ENCODE data around the gene TBC1D9B. TPM values are rescaled to one million over a fixed set of nuclear protein-coding genes. Genes with fewer than 3 reads are reported as not detected.

The TBC1D9B gene
- total RNA-seq, 4 donors from 2014 or later = 58.8 to 439 (median 212) TPM

GRCh38 chr5:179875741-179876609 lies 31.7 kb downstream of the TBC1D9B start:
- H3K4me1 ChIP-seq = no peaks in the 10 kb centered on the region
- ATAC-seq = no peak
- 71 to 81% methylated on average over 4 to 10 of the region's 16 CpGs for WGBS, 2 donors (ENCODE audit: low coverage in 1 of 2)
- TF ChIP-seq, protein P1, sequence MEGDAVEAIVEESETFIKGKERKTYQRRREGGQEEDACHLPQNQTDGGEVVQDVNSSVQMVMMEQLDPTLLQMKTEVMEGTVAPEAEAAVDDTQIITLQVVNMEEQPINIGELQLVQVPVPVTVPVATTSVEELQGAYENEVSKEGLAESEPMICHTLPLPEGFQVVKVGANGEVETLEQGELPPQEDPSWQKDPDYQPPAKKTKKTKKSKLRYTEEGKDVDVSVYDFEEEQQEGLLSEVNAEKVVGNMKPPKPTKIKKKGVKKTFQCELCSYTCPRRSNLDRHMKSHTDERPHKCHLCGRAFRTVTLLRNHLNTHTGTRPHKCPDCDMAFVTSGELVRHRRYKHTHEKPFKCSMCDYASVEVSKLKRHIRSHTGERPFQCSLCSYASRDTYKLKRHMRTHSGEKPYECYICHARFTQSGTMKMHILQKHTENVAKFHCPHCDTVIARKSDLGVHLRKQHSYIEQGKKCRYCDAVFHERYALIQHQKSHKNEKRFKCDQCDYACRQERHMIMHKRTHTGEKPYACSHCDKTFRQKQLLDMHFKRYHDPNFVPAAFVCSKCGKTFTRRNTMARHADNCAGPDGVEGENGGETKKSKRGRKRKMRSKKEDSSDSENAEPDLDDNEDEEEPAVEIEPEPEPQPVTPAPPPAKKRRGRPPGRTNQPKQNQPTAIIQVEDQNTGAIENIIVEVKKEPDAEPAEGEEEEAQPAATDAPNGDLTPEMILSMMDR (IDR thresholded peaks at IDR 0.05) = no peak
- TF ChIP-seq POLR2AphosphoS5 (IDR thresholded peaks at IDR 0.05) = no peak
- TF ChIP-seq POLR2A (IDR thresholded peaks at IDR 0.05) = no peak
- no peak for TF ChIP-seq EP300 (IDR thresholded peaks at IDR 0.05)
- H3K36me3 ChIP-seq = peaks cover 0 to 93% of the 10 kb centered on the region in 2 donors
- H3K27ac ChIP-seq = no peak overlapping the region
- no peak overlapping the region for H3K4me3 ChIP-seq
- no peaks in the 10 kb centered on the region for H3K9me3 ChIP-seq
- H3K27me3 ChIP-seq = no peaks in the 10 kb centered on the region

DNA sequence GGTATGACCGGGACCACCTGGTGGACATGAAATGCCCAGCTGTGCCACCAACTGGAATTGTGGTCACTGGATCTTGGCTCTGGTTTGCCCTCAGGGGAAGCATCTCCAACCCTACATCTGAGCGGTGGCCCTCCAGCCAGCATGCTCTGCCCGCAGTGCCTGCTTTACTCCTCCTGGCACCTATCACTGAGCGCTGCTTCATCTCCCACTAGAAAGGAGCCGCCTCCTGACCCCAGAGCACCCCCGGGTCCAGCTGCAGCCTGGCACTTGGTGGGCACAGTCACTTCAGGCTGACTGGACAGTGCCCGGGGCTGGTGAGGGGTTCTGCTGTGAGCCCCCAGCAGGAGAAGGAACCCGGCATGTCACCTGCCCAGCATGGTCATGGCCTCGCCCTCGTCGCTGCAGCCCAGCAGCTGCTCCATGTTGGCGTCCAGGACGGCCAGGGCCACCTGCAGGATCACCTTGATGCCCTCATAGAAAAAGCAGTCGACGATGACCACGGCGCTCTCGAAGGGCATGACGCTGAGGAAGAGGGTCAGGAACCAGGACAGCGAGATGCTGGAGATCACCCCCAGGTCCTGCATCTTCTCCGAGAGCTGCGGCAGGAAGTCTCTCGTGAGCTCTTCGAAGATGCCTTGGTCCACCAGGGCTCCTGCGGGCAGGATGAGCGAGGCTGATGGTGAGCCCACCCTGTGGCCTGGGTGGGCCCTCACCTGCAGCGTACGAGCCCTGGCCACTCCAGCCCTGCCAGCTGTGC lies 33.0 kb downstream of the TBC1D9B start:
- Histone ChIP-seq H3K36me3 (peaks cover 0 to 98% of the 10 kb centered on the region in 2 donors), H3K27ac (no peak overlapping the region), H3K9me3 (no peaks in the 10 kb centered on the region), H3K4me1 (no peaks in the 10 kb centered on the region), H3K4me3 (no peak overlapping the region), H3K27me3 (no peaks in the 10 kb centered on the region)
- WGBS, 2 donors (ENCODE audit: low coverage in 1 of 2) = 92% methylated on average over 2 of the region's 28 CpGs; no CpG with 5 or more reads in 1 of the 2 donors
- no peak for ATAC-seq
- no peak for TF ChIP-seq POLR2AphosphoS5 (IDR thresholded peaks at IDR 0.05)
- no peak for TF ChIP-seq EP300 (IDR thresholded peaks at IDR 0.05)

GRCh38 chr5:179874136-179874535 lies 33.6 kb downstream of the TBC1D9B start:
- TF ChIP-seq EP300 (IDR thresholded peaks at IDR 0.05) (no peak), POLR2AphosphoS5 (IDR thresholded peaks at IDR 0.05) (no peak), POLR2A (IDR thresholded peaks at IDR 0.05) (no peak)
- TF ChIP-seq, protein P1 (IDR thresholded peaks at IDR 0.05) = no peak
- no peak overlapping the region for H3K27ac ChIP-seq
- whole genome bisulfite sequencing, 2 donors (ENCODE audit: low coverage in 1 of 2) = 84 to 100% methylated on average over 2 of the region's 3 CpGs
- no peaks in the 10 kb centered on the region for H3K27me3 ChIP-seq
- H3K36me3 ChIP-seq = peaks cover 0 to 98% of the 10 kb centered on the region in 2 donors
- no peaks in the 10 kb centered on the region for H3K9me3 ChIP-seq
- no peak overlapping the region for H3K4me3 ChIP-seq
- no peaks in the 10 kb centered on the region for H3K4me1 ChIP-seq
- ATAC-seq = no peak

DNA sequence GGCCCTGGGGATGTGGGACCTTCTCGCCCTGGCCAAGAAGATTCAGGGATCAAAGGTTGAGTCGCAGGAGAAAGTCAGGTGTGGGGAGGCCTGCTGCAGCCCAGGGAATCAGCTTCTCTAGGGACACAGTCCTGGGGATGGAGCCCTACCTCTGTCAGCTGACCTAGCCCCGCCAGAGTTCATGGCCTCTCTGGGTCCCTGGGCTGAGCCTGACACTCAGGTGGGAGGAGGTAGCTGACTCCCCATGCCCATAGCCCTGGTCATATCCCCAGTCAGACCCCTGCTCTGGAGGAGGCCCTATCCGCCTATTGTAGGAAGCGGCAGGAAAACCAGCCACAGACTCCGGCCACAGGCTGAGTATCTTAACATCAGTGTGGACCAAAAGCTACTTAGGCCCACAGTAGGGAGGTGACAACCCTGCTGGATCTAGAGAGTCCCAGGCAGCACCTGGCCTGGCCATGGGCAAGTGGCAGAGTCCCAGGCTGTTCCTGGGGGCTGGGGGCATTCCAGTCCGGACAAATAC lies 34.0 kb downstream of the TBC1D9B start:
- peaks cover 0 to 98% of the 10 kb centered on the region in 2 donors for H3K36me3 ChIP-seq
- H3K27me3 ChIP-seq = no peaks in the 10 kb centered on the region
- 100% methylated on average over 1 of the region's 7 CpGs; no CpG with 5 or more reads in 1 of the 2 donors for WGBS, 2 donors (ENCODE audit: low coverage in 1 of 2)
- TF ChIP-seq POLR2A (IDR thresholded peaks at IDR 0.05) (no peak), EP300 (IDR thresholded peaks at IDR 0.05) (no peak), POLR2AphosphoS5 (IDR thresholded peaks at IDR 0.05) (no peak)
- TF ChIP-seq, protein P1 (IDR thresholded peaks at IDR 0.05) = no peak
- H3K4me3 ChIP-seq = no peak overlapping the region
- H3K27ac ChIP-seq = no peak overlapping the region
- no peak for ATAC-seq
- no peaks in the 10 kb centered on the region for H3K4me1 ChIP-seq
- no peaks in the 10 kb centered on the region for H3K9me3 ChIP-seq

GRCh38 chr5:179872828-179873575 lies 34.7 kb downstream of the TBC1D9B start:
- Histone ChIP-seq H3K9me3 (no peaks in the 10 kb centered on the region), H3K36me3 (peaks cover 0 to 98% of the 10 kb centered on the region in 2 donors), H3K4me3 (no peak overlapping the region), H3K27me3 (no peaks in the 10 kb centered on the region), H3K4me1 (no peaks in the 10 kb centered on the region), H3K27ac (no peak overlapping the region)
- no CpG with 5 or more reads among the region's 14 CpGs for WGBS, 2 donors (ENCODE audit: low coverage in 1 of 2)
- TF ChIP-seq, protein P1 (IDR thresholded peaks at IDR 0.05) = no peak
- TF ChIP-seq POLR2A (IDR thresholded peaks at IDR 0.05) = no peak
- no peak for TF ChIP-seq EP300 (IDR thresholded peaks at IDR 0.05)
- TF ChIP-seq POLR2AphosphoS5 (IDR thresholded peaks at IDR 0.05) = no peak
- ATAC-seq = no peak

Measured in gastroesophageal sphincter (tissue), 4 donors.